Measurements from ENCODE around the gene HSD17B14. TPM values are rescaled to one million over a fixed set of nuclear protein-coding genes. Genes with fewer than 3 reads are reported as not detected.

Gene HSD17B14
- total and polyA plus RNA-seq, 2 of the 13 experiments (the other 11 are each of a cell fraction or from before 2014, with no cell fraction given) = 0.58 to 1.2 TPM

DNA sequence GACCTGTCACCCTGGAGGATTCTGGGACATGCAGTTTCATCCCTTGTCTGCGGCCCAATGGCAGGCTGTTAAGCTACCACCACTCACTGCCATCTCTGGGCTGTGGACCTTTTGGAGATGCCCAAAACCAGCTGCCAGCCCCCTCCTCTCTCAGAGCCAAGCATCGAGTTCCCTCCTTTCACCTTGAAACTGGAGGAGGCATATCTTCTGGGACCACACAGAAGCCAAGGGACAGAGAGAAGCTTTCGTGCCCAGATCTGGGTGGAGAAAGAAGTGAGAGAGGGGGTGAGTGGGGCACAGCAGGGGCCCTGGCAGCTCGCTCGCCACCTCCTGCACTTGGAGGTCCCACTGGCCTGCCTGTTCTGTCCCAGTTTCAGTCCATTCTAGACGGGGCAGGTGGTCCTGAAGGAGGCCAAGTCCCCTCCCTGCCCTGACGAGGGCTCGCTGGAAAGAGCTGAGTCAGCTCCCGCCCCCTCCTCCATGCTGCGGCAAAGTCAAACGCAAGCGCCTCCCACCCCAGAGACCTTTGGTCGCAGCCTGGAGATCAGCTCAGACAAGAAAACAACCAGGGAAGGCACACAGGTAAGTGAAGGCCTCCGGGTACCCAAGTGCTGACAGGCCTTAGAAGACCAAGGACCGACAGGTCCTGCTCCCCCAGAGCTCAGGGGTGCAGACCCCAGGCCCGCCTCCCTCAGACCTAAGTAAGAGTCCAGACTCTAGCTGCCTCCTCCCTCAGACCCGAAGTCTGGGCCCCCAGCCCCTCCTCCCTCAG lies 29.3 kb downstream of the HSD17B14 start (continued):
- no peak for TF ChIP-seq GPN1 (CRISPR knock-in tag; IDR thresholded peaks at IDR 0.05; ENCODE audit: borderline replicate concordance)
- TF ChIP-seq MAZ (IDR thresholded peaks at IDR 0.05; ENCODE audit: borderline replicate concordance, low read depth, low read length) = peak; percentile 51; the same call in 1 of the 2 replicates
- peak; percentile 46; the same call in 1 of the 2 replicates for TF ChIP-seq MAZ (CRISPR knock-in tag; IDR thresholded peaks at IDR 0.05; ENCODE audit: low read depth)
- no peak for TF ChIP-seq FOXK2 (IDR thresholded peaks at IDR 0.05)
- TF ChIP-seq ATM (IDR thresholded peaks at IDR 0.05; ENCODE audit: borderline replicate concordance) = no peak
- TF ChIP-seq, protein P1, sequence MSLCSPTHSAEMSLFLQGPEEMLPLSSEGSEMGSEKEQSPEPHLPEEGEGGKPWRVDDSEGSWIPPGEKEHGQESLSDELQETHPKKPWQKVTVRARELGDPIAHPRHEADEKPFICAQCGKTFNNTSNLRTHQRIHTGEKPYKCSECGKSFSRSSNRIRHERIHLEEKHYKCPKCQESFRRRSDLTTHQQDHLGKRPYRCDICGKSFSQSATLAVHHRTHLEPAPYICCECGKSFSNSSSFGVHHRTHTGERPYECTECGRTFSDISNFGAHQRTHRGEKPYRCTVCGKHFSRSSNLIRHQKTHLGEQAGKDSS (CRISPR knock-in tag; IDR thresholded peaks at IDR 0.05; ENCODE audit: borderline replicate concordance, low read depth) = peak; percentile 82; the same call in 1 of the 2 replicates
- no peak for TF ChIP-seq TEAD2 (CRISPR knock-in tag; IDR thresholded peaks at IDR 0.05)
- TF ChIP-seq, protein P2, sequence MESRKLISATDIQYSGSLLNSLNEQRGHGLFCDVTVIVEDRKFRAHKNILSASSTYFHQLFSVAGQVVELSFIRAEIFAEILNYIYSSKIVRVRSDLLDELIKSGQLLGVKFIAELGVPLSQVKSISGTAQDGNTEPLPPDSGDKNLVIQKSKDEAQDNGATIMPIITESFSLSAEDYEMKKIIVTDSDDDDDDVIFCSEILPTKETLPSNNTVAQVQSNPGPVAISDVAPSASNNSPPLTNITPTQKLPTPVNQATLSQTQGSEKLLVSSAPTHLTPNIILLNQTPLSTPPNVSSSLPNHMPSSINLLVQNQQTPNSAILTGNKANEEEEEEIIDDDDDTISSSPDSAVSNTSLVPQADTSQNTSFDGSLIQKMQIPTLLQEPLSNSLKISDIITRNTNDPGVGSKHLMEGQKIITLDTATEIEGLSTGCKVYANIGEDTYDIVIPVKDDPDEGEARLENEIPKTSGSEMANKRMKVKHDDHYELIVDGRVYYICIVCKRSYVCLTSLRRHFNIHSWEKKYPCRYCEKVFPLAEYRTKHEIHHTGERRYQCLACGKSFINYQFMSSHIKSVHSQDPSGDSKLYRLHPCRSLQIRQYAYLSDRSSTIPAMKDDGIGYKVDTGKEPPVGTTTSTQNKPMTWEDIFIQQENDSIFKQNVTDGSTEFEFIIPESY (CRISPR knock-in tag; IDR thresholded peaks at IDR 0.05) = peak; percentile 62
- TF ChIP-seq SAFB2 (CRISPR knock-in tag; IDR thresholded peaks at IDR 0.05; ENCODE audit: borderline replicate concordance, low read depth) = no peak; the same call in 1 of the 2 replicates
- TF ChIP-seq REXO4 (CRISPR knock-in tag; IDR thresholded peaks at IDR 0.05; ENCODE audit: borderline replicate concordance) = no peak
- TF ChIP-seq, protein P3, sequence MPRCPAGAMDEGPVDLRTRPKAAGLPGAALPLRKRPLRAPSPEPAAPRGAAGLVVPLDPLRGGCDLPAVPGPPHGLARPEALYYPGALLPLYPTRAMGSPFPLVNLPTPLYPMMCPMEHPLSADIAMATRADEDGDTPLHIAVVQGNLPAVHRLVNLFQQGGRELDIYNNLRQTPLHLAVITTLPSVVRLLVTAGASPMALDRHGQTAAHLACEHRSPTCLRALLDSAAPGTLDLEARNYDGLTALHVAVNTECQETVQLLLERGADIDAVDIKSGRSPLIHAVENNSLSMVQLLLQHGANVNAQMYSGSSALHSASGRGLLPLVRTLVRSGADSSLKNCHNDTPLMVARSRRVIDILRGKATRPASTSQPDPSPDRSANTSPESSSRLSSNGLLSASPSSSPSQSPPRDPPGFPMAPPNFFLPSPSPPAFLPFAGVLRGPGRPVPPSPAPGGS (CRISPR knock-in tag; IDR thresholded peaks at IDR 0.05) = no peak; the same call in 1 of the 2 replicates
- no peak for TF ChIP-seq GTF2F1 (IDR thresholded peaks at IDR 0.05; ENCODE audit: low read length)
- TF ChIP-seq JUN (CRISPR knock-in tag; IDR thresholded peaks at IDR 0.05) = no peak

Measured in HepG2 (cell line).